Astrocyte (in vitro differentiated cells and primary cell): Measurements from ENCODE around the gene EDIL3.

Experiments used
- CTCF ChIP-seq: IDR thresholded peaks from 2 replicates; pipeline ENCODE4 v1.5.1; 2011; ENCODE audit warnings: low read depth, mild to moderate bottlenecking, inconsistent platforms, low read length, moderate library complexity; ENCODE audit not compliant: insufficient read depth
- EZH2 ChIP-seq: IDR thresholded peaks from 2 replicates; pipeline ENCODE4 v1.6.1; 2012; ENCODE audit warnings: mild to moderate bottlenecking, low read length, inconsistent platforms; ENCODE audit not compliant: insufficient read depth

GRCh38 chr5:84430863-84431663 is 46.4 kb upstream of the EDIL3 start:
- TF ChIP-seq CTCF (no peak), EZH2 (no peak)
